A673 (cell line): Measurements from ENCODE around the gene ADARB2.

Experiments used
- EZH2 ChIP-seq: fragments of 200-600 bp; sonication (generic); IDR thresholded peaks from 2 replicates; pipeline ENCODE4 v1.6.1; 2017; ENCODE audit warnings: borderline replicate concordance, low read depth, mild to moderate bottlenecking, mixed read lengths, antibody characterized with exemption, low read length; ENCODE audit not compliant: poor library complexity, severe bottlenecking
- TF ChIP-seq, protein P1 (sequence below): fragments of 300-800, 200-600 bp; sonication (generic); conservative IDR thresholded peaks from 2 replicates; pipeline ENCODE4 v1.5.1; 2017; ENCODE audit warnings: low read depth, mild to moderate bottlenecking, antibody characterized with exemption, low read length, moderate library complexity, mixed read lengths

DNA sequence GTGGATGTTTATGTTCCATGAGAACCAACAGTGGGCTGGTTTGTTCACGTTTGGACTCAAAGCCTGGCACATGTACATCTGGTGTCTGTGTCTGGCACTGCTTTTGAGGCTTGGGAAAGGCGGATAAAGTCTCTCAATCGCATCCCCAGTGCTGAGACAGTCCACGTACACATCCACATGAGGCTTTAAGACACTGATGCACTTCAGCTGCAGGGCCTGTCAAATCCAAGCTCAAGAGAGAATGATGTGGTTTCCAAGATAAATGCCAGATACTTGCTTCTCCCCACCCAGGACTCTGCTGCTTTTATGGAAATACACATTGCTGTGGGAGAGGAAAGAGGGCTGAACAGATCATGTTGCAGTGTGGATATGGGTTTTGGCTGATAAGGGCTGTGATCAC lies 178.4 kb downstream of the ADARB2 start:
- TF ChIP-seq, protein P1, sequence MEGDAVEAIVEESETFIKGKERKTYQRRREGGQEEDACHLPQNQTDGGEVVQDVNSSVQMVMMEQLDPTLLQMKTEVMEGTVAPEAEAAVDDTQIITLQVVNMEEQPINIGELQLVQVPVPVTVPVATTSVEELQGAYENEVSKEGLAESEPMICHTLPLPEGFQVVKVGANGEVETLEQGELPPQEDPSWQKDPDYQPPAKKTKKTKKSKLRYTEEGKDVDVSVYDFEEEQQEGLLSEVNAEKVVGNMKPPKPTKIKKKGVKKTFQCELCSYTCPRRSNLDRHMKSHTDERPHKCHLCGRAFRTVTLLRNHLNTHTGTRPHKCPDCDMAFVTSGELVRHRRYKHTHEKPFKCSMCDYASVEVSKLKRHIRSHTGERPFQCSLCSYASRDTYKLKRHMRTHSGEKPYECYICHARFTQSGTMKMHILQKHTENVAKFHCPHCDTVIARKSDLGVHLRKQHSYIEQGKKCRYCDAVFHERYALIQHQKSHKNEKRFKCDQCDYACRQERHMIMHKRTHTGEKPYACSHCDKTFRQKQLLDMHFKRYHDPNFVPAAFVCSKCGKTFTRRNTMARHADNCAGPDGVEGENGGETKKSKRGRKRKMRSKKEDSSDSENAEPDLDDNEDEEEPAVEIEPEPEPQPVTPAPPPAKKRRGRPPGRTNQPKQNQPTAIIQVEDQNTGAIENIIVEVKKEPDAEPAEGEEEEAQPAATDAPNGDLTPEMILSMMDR, result no peak
- TF ChIP-seq EZH2, result no peak
